Upper lobe of left lung (tissue), 6 donors: ENCODE data around the gene GPR150. TPM values are rescaled to one million over a fixed set of nuclear protein-coding genes. Genes with fewer than 3 reads are reported as not detected.

Experiments used
- ATAC-seq, 2 donors: fragments of 200-7000 bp; cut with Tn5 transposase; one replicate each; pipeline ENCODE4 v1.9.1; 2022; ENCODE audit warnings: mild to moderate bottlenecking in 2 of 2, moderate library complexity in 2 of 2; ENCODE audit not compliant: low FRiP score in 2 of 2
- DNase-seq, 2 donors: peaks; one replicate each; pipeline ENCODE4 v3.0.0-alpha.2; 2019 to 2020
- H3K27ac ChIP-seq, 4 donors: fragments of 200-600 bp; sonication (generic); one replicate each; pipeline ENCODE4 v1.5.1; 2016 to 2019
- H3K27me3 ChIP-seq, 4 donors: fragments of 200-600 bp; sonication (generic); one replicate each; pipeline ENCODE4 v1.5.1; 2017 to 2019
- H3K36me3 ChIP-seq, 4 donors: fragments of 200-600 bp; sonication (generic); one replicate each; pipeline ENCODE4 v1.5.1; 2016 to 2019
- H3K4me1 ChIP-seq, 4 donors: fragments of 200-600 bp; sonication (generic); one replicate each; pipeline ENCODE4 v1.5.1; 2018 to 2019
- H3K4me3 ChIP-seq, 4 donors: fragments of 200-600 bp; sonication (generic); one replicate each; pipeline ENCODE4 v1.5.1; 2017 to 2019; ENCODE audit warnings: mild to moderate bottlenecking in 2 of 4, moderate library complexity in 1 of 4
- H3K9me3 ChIP-seq, 4 donors: fragments of 200-600 bp; sonication (generic); one replicate each; pipeline ENCODE4 v1.5.1; 2018 to 2019
- CTCF ChIP-seq, 6 experiments: fragments of 450-650 bp in 4 of 6; fragments of 200-600 bp in 2 of 6; sonication (generic) in 2 of 6; IDR thresholded peaks; one replicate each; pipeline ENCODE4 v1.5.1; 2016 to 2019; ENCODE audit warnings: antibody characterized with exemption in 6 of 6
- EP300 ChIP-seq, 4 donors: sonication (generic); formaldehyde crosslinking; IDR thresholded peaks; one replicate each; pipeline ENCODE4 v1.5.1; 2017; ENCODE audit warnings: antibody characterized with exemption in 4 of 4, control low read depth in 2 of 4
- POLR2A ChIP-seq, 4 donors: fragments of 450-650 bp; IDR thresholded peaks; one replicate each; pipeline ENCODE4 v1.5.1; 2016 to 2017; ENCODE audit warnings: antibody characterized with exemption in 4 of 4, mild to moderate bottlenecking in 2 of 4
- POLR2AphosphoS5 ChIP-seq, 2 donors: sonication (generic); formaldehyde crosslinking; IDR thresholded peaks; one replicate each; pipeline ENCODE4 v1.5.1; 2017; ENCODE audit warnings: antibody characterized with exemption in 2 of 2
- WGBS, 2 donors: methylation state at CpG; one replicate each; pipeline ENCODE4 v1.1.5; 2017 to 2018; 5-methylcytosine and 5-hydroxymethylcytosine counted together
- total RNA-seq, 6 donors: library from RNA; depleted of rRNA in 4 of 6; stranded (reverse); fragments of >200 nt in 4 of 6; gene quantifications; one replicate each; pipeline versions ENCODE4 v1.1.0 to v1.2.1, GENCODE V29; 2016 to 2021
- donor health status: DM: no; HTN: no; CAD: no; lungs with moderate emphysema.
- donor health status: DM: no; HTN: yes; CAD: no; lungs with severe emphysema.

Gene GPR150
- total RNA-seq, 6 donors from 2014 or later = 0.30 to 2.0 (median 0.74) TPM; not detected in 3

GRCh38 chr5:95664204-95664786 is 44.4 kb downstream of the GPR150 start:
- H3K4me1 ChIP-seq = peaks cover 0 to 8% (median 4%) of the 10 kb centered on the region in 4 donors
- DNase-seq (no peak), ATAC-seq (peak in 1 of 2 donors; percentile 66)
- H3K9me3 ChIP-seq = no peaks in the 10 kb centered on the region
- no peak overlapping the region for H3K27ac ChIP-seq
- 8 to 21% methylated on average over 3 of the region's 3 CpGs for WGBS, 2 donors
- H3K27me3 ChIP-seq = no peaks in the 10 kb centered on the region
- no peak overlapping the region for H3K4me3 ChIP-seq
- no peaks in the 10 kb centered on the region for H3K36me3 ChIP-seq
- TF ChIP-seq CTCF (IDR thresholded peaks at IDR 0.05) (peak; percentile 45 to 76 (median 66)), POLR2AphosphoS5 (IDR thresholded peaks at IDR 0.05) (no peak)

- 55 to 66% methylated on average over 4 of the region's 4 CpGs for WGBS, 2 donors
- DNase-seq = no peak
- ATAC-seq = no peak
- no peak overlapping the region for H3K4me3 ChIP-seq
- H3K27ac ChIP-seq = no peak overlapping the region
- TF ChIP-seq CTCF (IDR thresholded peaks at IDR 0.05) (no peak), POLR2A (IDR thresholded peaks at IDR 0.05) (no peak), POLR2AphosphoS5 (IDR thresholded peaks at IDR 0.05) (no peak)
- no peaks in the 10 kb centered on the region for H3K36me3 ChIP-seq
- H3K27me3 ChIP-seq = no peaks in the 10 kb centered on the region
- no peaks in the 10 kb centered on the region for H3K9me3 ChIP-seq
- H3K4me1 ChIP-seq = peaks cover 0 to 8% (median 4%) of the 10 kb centered on the region in 4 donors
Observed at GRCh38 chr5:95667061-95667618, 47.3 kb downstream of the GPR150 start.

GRCh38 chr5:95667678-95668077 is 47.8 kb downstream of the GPR150 start:
- DNase-seq (no peak), ATAC-seq (no peak)
- no peak for TF ChIP-seq POLR2AphosphoS5 (IDR thresholded peaks at IDR 0.05)
- H3K9me3 ChIP-seq = no peaks in the 10 kb centered on the region
- peaks cover 0 to 8% (median 4%) of the 10 kb centered on the region in 4 donors for H3K4me1 ChIP-seq
- no peaks in the 10 kb centered on the region for H3K27me3 ChIP-seq
- H3K4me3 ChIP-seq = no peak overlapping the region
- no peaks in the 10 kb centered on the region for H3K36me3 ChIP-seq
- no peak overlapping the region for H3K27ac ChIP-seq

GRCh38 chr5:95668216-95668615 is 48.3 kb downstream of the GPR150 start:
- H3K36me3 ChIP-seq = no peaks in the 10 kb centered on the region
- H3K9me3 ChIP-seq = no peaks in the 10 kb centered on the region
- no peak overlapping the region for H3K4me3 ChIP-seq
- no peak for ATAC-seq
- H3K4me1 ChIP-seq = peaks cover 0 to 8% (median 4%) of the 10 kb centered on the region in 4 donors
- no peak for TF ChIP-seq EP300 (IDR thresholded peaks at IDR 0.05)
- TF ChIP-seq POLR2AphosphoS5 (IDR thresholded peaks at IDR 0.05) = no peak
- no peak for TF ChIP-seq POLR2A (IDR thresholded peaks at IDR 0.05)
- no peak for TF ChIP-seq CTCF (IDR thresholded peaks at IDR 0.05)
- no peak for DNase-seq
- no peaks in the 10 kb centered on the region for H3K27me3 ChIP-seq
- H3K27ac ChIP-seq = no peak overlapping the region

- WGBS, 2 donors = 73 to 76% methylated on average over 1 of the region's 1 CpG
- Histone ChIP-seq H3K4me3 (no peak overlapping the region), H3K36me3 (no peaks in the 10 kb centered on the region), H3K9me3 (no peaks in the 10 kb centered on the region), H3K27me3 (no peaks in the 10 kb centered on the region), H3K4me1 (peaks cover 0 to 8% (median 4%) of the 10 kb centered on the region in 4 donors), H3K27ac (no peak overlapping the region)
- no peak for DNase-seq
- ATAC-seq = no peak
- TF ChIP-seq CTCF (IDR thresholded peaks at IDR 0.05) = no peak
- TF ChIP-seq POLR2AphosphoS5 (IDR thresholded peaks at IDR 0.05) = no peak
- no peak for TF ChIP-seq EP300 (IDR thresholded peaks at IDR 0.05)
- TF ChIP-seq POLR2A (IDR thresholded peaks at IDR 0.05) = no peak
Observed at GRCh38 chr5:95668728-95669127, 48.8 kb downstream of the GPR150 start.
